Measurements from ENCODE around the gene DCP2. TPM values are rescaled to one million over a fixed set of nuclear protein-coding genes. Genes with fewer than 3 reads are reported as not detected.

DCP2 gene
- total RNA-seq, 1 donor from 2014 or later: 39.7 TPM

DNA sequence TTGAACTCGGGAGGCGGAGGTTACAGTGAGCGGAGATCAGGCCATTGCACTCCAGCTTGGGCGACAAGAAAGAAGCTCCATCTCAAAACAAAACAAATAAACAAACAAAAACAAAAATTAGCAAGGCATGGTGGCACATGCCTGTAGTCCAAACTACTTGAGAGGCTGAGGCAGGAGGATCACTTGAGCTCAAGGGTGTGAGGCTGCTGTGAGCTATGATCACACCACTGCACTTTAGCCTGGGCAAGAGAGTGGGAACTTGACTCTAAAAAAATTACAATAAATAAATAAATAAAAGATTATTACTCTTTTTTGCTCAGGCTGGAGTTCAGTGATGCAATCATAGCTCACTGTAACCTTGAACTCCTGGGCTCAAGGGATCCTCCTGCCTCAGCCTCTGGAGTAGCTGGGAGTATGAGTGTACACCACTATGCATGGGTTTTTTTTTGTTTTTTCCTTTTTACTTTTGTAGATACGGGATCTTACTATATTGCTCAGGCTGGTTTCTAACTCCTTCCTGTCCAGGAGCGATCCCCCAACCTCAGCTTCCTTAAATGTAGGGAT lies 9.0 kb upstream of the DCP2 start:
- H3K4me1 Mint-ChIP-seq (ENCODE audit: unreplicated experiment): peaks cover 6% of the 10 kb centered on the region
- no peaks in the 10 kb centered on the region for H3K27me3 Mint-ChIP-seq (ENCODE audit: unreplicated experiment)
- no peak overlapping the region for H3K4me3 Mint-ChIP-seq (ENCODE audit: unreplicated experiment)
- DNase-seq (ENCODE audit: extremely low spot score, unreplicated experiment): no peak
- TF ChIP-seq, protein P1, sequence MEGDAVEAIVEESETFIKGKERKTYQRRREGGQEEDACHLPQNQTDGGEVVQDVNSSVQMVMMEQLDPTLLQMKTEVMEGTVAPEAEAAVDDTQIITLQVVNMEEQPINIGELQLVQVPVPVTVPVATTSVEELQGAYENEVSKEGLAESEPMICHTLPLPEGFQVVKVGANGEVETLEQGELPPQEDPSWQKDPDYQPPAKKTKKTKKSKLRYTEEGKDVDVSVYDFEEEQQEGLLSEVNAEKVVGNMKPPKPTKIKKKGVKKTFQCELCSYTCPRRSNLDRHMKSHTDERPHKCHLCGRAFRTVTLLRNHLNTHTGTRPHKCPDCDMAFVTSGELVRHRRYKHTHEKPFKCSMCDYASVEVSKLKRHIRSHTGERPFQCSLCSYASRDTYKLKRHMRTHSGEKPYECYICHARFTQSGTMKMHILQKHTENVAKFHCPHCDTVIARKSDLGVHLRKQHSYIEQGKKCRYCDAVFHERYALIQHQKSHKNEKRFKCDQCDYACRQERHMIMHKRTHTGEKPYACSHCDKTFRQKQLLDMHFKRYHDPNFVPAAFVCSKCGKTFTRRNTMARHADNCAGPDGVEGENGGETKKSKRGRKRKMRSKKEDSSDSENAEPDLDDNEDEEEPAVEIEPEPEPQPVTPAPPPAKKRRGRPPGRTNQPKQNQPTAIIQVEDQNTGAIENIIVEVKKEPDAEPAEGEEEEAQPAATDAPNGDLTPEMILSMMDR (IDR thresholded peaks at IDR 0.05): no peak
- H3K27ac Mint-ChIP-seq (ENCODE audit: unreplicated experiment): no peak overlapping the region
- H3K36me3 Mint-ChIP-seq (ENCODE audit: unreplicated experiment): no peaks in the 10 kb centered on the region
- no peaks in the 10 kb centered on the region for H3K9me3 Mint-ChIP-seq (ENCODE audit: unreplicated experiment)

- DNase-seq (ENCODE audit: extremely low spot score, unreplicated experiment): no peak
- H3K4me1 Mint-ChIP-seq (ENCODE audit: unreplicated experiment): peaks cover 6% of the 10 kb centered on the region
- H3K4me3 Mint-ChIP-seq (ENCODE audit: unreplicated experiment): no peak overlapping the region
- TF ChIP-seq, protein P1 (IDR thresholded peaks at IDR 0.05): no peak
- H3K36me3 Mint-ChIP-seq (ENCODE audit: unreplicated experiment): no peaks in the 10 kb centered on the region
- H3K9me3 Mint-ChIP-seq (ENCODE audit: unreplicated experiment): no peaks in the 10 kb centered on the region
- H3K27me3 Mint-ChIP-seq (ENCODE audit: unreplicated experiment): no peaks in the 10 kb centered on the region
- no peak overlapping the region for H3K27ac Mint-ChIP-seq (ENCODE audit: unreplicated experiment)
Observed at GRCh38 chr5:112968411-112969106, 8.0 kb upstream of the DCP2 start.

DNA sequence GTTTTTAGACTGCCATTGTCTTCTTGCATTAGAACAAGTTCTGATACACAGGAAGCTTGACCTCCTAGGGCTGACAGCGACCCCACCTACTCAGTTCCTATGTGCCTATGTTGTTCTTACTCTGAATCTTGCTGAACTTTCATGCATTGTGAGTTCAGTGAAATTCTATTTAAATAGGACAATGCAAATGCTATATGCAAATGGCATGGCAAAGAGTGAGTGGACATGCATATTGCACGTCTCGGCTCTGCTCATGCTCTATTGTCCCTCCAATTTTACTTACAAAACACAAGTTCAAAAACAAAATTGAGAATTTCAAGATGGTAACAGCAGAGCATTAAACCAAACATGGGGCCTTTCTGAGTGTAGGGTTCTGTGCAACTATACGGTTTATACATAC lies 5.3 kb upstream of the DCP2 start:
- peaks cover 9% of the 10 kb centered on the region for H3K4me1 Mint-ChIP-seq (ENCODE audit: unreplicated experiment)
- H3K27me3 Mint-ChIP-seq (ENCODE audit: unreplicated experiment): no peaks in the 10 kb centered on the region
- TF ChIP-seq, protein P1 (IDR thresholded peaks at IDR 0.05): no peak
- no peaks in the 10 kb centered on the region for H3K9me3 Mint-ChIP-seq (ENCODE audit: unreplicated experiment)
- H3K4me3 Mint-ChIP-seq (ENCODE audit: unreplicated experiment): no peak overlapping the region
- H3K27ac Mint-ChIP-seq (ENCODE audit: unreplicated experiment): no peak overlapping the region
- DNase-seq (ENCODE audit: extremely low spot score, unreplicated experiment): no peak
- no peaks in the 10 kb centered on the region for H3K36me3 Mint-ChIP-seq (ENCODE audit: unreplicated experiment)

- Mint-ChIP-seq H3K36me3 (ENCODE audit: unreplicated experiment) (no peaks in the 10 kb centered on the region), H3K27me3 (ENCODE audit: unreplicated experiment) (no peaks in the 10 kb centered on the region)
Observed at GRCh38 chr5:112973036-112973435, 3.6 kb upstream of the DCP2 start.

DNA sequence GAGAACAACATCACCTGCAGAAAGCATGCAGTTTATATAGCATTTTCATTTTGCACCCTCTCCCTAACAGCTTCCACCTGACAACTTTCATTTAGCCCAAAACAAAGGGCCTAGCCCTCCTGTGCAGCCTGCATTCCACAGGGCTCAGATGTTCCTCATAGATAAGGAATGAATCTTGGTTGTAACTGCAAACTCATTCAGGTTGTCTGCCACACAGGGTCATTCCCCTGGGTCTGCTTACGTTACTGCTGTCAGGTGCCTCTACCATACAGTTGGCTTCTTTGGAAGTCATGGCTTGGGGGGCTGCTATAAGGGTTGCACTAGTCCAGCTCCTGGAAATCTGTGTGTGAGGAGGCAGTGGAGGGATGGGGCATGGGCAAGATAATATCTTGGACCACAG lies 2.7 kb upstream of the DCP2 start:
- DNase-seq (ENCODE audit: extremely low spot score, unreplicated experiment): no peak
- TF ChIP-seq, protein P1 (IDR thresholded peaks at IDR 0.05): no peak
- no peak overlapping the region for H3K27ac Mint-ChIP-seq (ENCODE audit: unreplicated experiment)
- no peaks in the 10 kb centered on the region for H3K36me3 Mint-ChIP-seq (ENCODE audit: unreplicated experiment)
- H3K4me3 Mint-ChIP-seq (ENCODE audit: unreplicated experiment): no peak overlapping the region
- no peaks in the 10 kb centered on the region for H3K27me3 Mint-ChIP-seq (ENCODE audit: unreplicated experiment)
- peaks cover 23% of the 10 kb centered on the region for H3K4me1 Mint-ChIP-seq (ENCODE audit: unreplicated experiment)
- H3K9me3 Mint-ChIP-seq (ENCODE audit: unreplicated experiment): no peaks in the 10 kb centered on the region

More at GRCh38 chr5:112973036-112973435, 3.6 kb upstream of the DCP2 start:
- DNase-seq (ENCODE audit: extremely low spot score, unreplicated experiment): no peak
- TF ChIP-seq, protein P1 (IDR thresholded peaks at IDR 0.05): no peak
- Mint-ChIP-seq H3K4me3 (ENCODE audit: unreplicated experiment) (no peak overlapping the region), H3K9me3 (ENCODE audit: unreplicated experiment) (no peaks in the 10 kb centered on the region), H3K27ac (ENCODE audit: unreplicated experiment) (no peak overlapping the region), H3K4me1 (ENCODE audit: unreplicated experiment) (peaks cover 14% of the 10 kb centered on the region)

Data from osteocyte (in vitro differentiated cells).